H9 (cell line): ENCODE results near the gene MAGI1. TPM values are rescaled to one million over a fixed set of nuclear protein-coding genes. Genes with fewer than 3 reads are reported as not detected.

Experiments
- DNase-seq: peaks from one replicate; pipeline ENCODE4 v3.0.0-alpha.2; 2017
- H2AFZ ChIP-seq: one replicate; pipeline ENCODE4 v1.6.1; 2013; ENCODE audit warnings: mild to moderate bottlenecking, low read length, control low read depth, moderate library complexity
- H2AK5ac ChIP-seq: 2 replicates; pipeline ENCODE4 v1.6.1; 2013; ENCODE audit warnings: low read length, control low read depth, mixed read lengths; ENCODE audit not compliant: insufficient read length
- H2BK120ac ChIP-seq: one replicate; pipeline ENCODE4 v1.6.1; 2013; ENCODE audit warnings: low read depth, mild to moderate bottlenecking, low read length, control low read depth, inconsistent platforms; ENCODE audit not compliant: poor library complexity, severe bottlenecking
- H2BK12ac ChIP-seq: 2 replicates; pipeline ENCODE4 v1.6.1; 2013; ENCODE audit warnings: low read length, control low read depth, mixed read lengths, low read depth; ENCODE audit not compliant: insufficient read length
- H2BK15ac ChIP-seq: 2 replicates; pipeline ENCODE4 v1.6.1; 2013; ENCODE audit warnings: low read depth, low read length, control low read depth
- H2BK20ac ChIP-seq: one replicate; pipeline ENCODE4 v1.6.1; 2013; ENCODE audit warnings: low read depth, mild to moderate bottlenecking, low read length, control low read depth, inconsistent platforms; ENCODE audit not compliant: poor library complexity, severe bottlenecking
- H2BK5ac ChIP-seq: 2 replicates; pipeline ENCODE4 v1.6.1; 2013; ENCODE audit warnings: low read length, control low read depth, mixed read lengths; ENCODE audit not compliant: insufficient read length
- H3K14ac ChIP-seq: 2 replicates; pipeline ENCODE4 v1.6.1; 2013; ENCODE audit warnings: low read length, control low read depth; ENCODE audit not compliant: insufficient read depth
- H3K18ac ChIP-seq: 2 replicates; pipeline ENCODE4 v1.6.1; 2013; ENCODE audit warnings: low read depth, mild to moderate bottlenecking, mixed read lengths, low read length, control low read depth; ENCODE audit not compliant: insufficient read length
- H3K23ac ChIP-seq: 2 replicates; pipeline ENCODE4 v1.6.1; 2013; ENCODE audit warnings: low read length, control low read depth, mixed read lengths, low read depth; ENCODE audit not compliant: insufficient read length
- H3K23me2 ChIP-seq: 2 replicates; pipeline ENCODE4 v1.6.1; 2013; ENCODE audit warnings: low read depth, mild to moderate bottlenecking, mixed read lengths, low read length, control low read depth; ENCODE audit not compliant: insufficient read length, poor library complexity, severe bottlenecking
- H3K27ac ChIP-seq: 2 replicates; pipeline ENCODE4 v1.5.1; 2013; ENCODE audit warnings: low read length, control low read depth, mixed read lengths, low read depth; ENCODE audit not compliant: insufficient read length
- H3K27me3 ChIP-seq: 2 replicates; pipeline ENCODE4 v1.6.1; 2013; ENCODE audit warnings: low read length, control low read depth, inconsistent platforms; ENCODE audit not compliant: insufficient read depth
- H3K4ac ChIP-seq: 2 replicates; pipeline ENCODE4 v1.6.1; 2013; ENCODE audit warnings: low read depth, mild to moderate bottlenecking, control low read depth, inconsistent platforms, low read length, moderate library complexity
- H3K4me1 ChIP-seq: 2 replicates; pipeline ENCODE4 v1.6.1; 2013; ENCODE audit warnings: low read length, control low read depth, inconsistent platforms; ENCODE audit not compliant: insufficient read depth
- H3K4me2 ChIP-seq: 2 replicates; pipeline ENCODE4 v1.6.1; 2013; ENCODE audit warnings: low read length, control low read depth, mixed read lengths; ENCODE audit not compliant: insufficient read length, insufficient read depth
- H3K56ac ChIP-seq: 2 replicates; pipeline ENCODE4 v1.6.1; 2013; ENCODE audit warnings: low read depth, mild to moderate bottlenecking, mixed read lengths, low read length, control low read depth; ENCODE audit not compliant: insufficient read length
- H3K79me1 ChIP-seq: 2 replicates; pipeline ENCODE4 v1.6.1; 2013; ENCODE audit warnings: low read depth, mild to moderate bottlenecking, moderate library complexity, low read length, control low read depth, inconsistent platforms; ENCODE audit not compliant: insufficient read depth, poor library complexity, severe bottlenecking
- H3K79me2 ChIP-seq: 2 replicates; pipeline ENCODE4 v1.6.1; 2013; ENCODE audit warnings: low read length, control low read depth, inconsistent platforms; ENCODE audit not compliant: insufficient read depth
- H3K9ac ChIP-seq: 2 replicates; pipeline ENCODE4 v1.6.1; 2013; ENCODE audit warnings: low read length, control low read depth, mixed read lengths; ENCODE audit not compliant: insufficient read length; ENCODE audit errors: extremely low read depth
- H3K9me3 ChIP-seq: one replicate; pipeline ENCODE4 v1.6.1; 2013; ENCODE audit warnings: low read depth, low read length, inconsistent platforms; ENCODE audit not compliant: control insufficient read depth
- H3T11ph ChIP-seq: one replicate; pipeline ENCODE4 v1.6.1; 2013; ENCODE audit warnings: mild to moderate bottlenecking, low read length, control low read depth, inconsistent platforms
- H4K20me1 ChIP-seq: one replicate; pipeline ENCODE4 v1.6.1; 2013; ENCODE audit not compliant: control insufficient read depth, insufficient read length, insufficient read depth
- H4K5ac ChIP-seq: 2 replicates; pipeline ENCODE4 v1.6.1; 2013; ENCODE audit warnings: low read depth, mild to moderate bottlenecking, mixed read lengths, low read length, control low read depth; ENCODE audit not compliant: insufficient read length
- H4K8ac ChIP-seq: replicated peaks from 2 replicates; pipeline ENCODE4 v1.6.1; 2013; ENCODE audit warnings: low read length, control low read depth, mixed read lengths, low read depth; ENCODE audit not compliant: insufficient read length
- H4K91ac ChIP-seq: 2 replicates; pipeline ENCODE4 v1.6.1; 2013; ENCODE audit warnings: low read depth, mild to moderate bottlenecking, moderate library complexity, mixed read lengths, low read length, control low read depth; ENCODE audit not compliant: insufficient read length
- H3K27ac Mint-ChIP-seq, 3 experiments: 2 replicates in 2 of 3; 3 replicates in 1 of 3; pipeline ENCODE4 v1.8.0; 2020 to 2021; ENCODE audit warnings: mixed read lengths in 3 of 3, mild to moderate bottlenecking in 1 of 3, moderate library complexity in 1 of 3
- H3K27me3 Mint-ChIP-seq: 2 replicates; pipeline ENCODE4 v1.8.0; 2021; ENCODE audit warnings: low read depth, mild to moderate bottlenecking, moderate library complexity, mixed read lengths
- H3K36me3 Mint-ChIP-seq, 3 experiments: 2 replicates in 2 of 3; 3 replicates in 1 of 3; pipeline ENCODE4 v1.8.0; 2020 to 2021; ENCODE audit warnings: low read depth in 3 of 3, mixed read lengths in 3 of 3; ENCODE audit not compliant: insufficient read depth in 1 of 3
- H3K4me1 Mint-ChIP-seq, 2 experiments: 2 replicates each; pipeline ENCODE4 v1.8.0; 2020; ENCODE audit warnings: mixed read lengths in 2 of 2
- H3K4me3 Mint-ChIP-seq, 2 experiments: 2 replicates in 1 of 2; 3 replicates in 1 of 2; pipeline ENCODE4 v1.8.0; 2020 to 2021; ENCODE audit warnings: mild to moderate bottlenecking in 2 of 2, mixed read lengths in 2 of 2, moderate library complexity in 1 of 2
- H3K9me3 Mint-ChIP-seq, 2 experiments: 2 replicates in 1 of 2; 3 replicates in 1 of 2; pipeline ENCODE4 v1.8.0; 2020; ENCODE audit warnings: mild to moderate bottlenecking in 2 of 2, mixed read lengths in 2 of 2, moderate library complexity in 1 of 2
- WGBS: extraction: QIAGEN DNeasy Blood & Tissue Kit; methylation state at CpG from one replicate; pipeline ENCODE4 v1.1.7; 2013; ENCODE audit warnings: missing lambda C conversion rate, low lambda C conversion rate, mixed read lengths; ENCODE audit not compliant: insufficient read length; ENCODE audit errors: extremely low coverage; 5-methylcytosine and 5-hydroxymethylcytosine counted together
- total RNA-seq: library from RNA; stranded (reverse); gene quantifications from 2 replicates; pipeline ENCODE4 v1.2.1, GENCODE V29; 2021
- TF ChIP-seq, protein P1 (sequence below): fragments of 200-600 bp; sonication (generic); conservative IDR thresholded peaks from 3 replicates; pipeline ENCODE4 v1.8.0; 2021; ENCODE audit warnings: antibody characterized with exemption, mild to moderate bottlenecking

MAGI1 gene
- total RNA-seq, 1 experiment from 2014 or later, result 65.7 TPM

DNA sequence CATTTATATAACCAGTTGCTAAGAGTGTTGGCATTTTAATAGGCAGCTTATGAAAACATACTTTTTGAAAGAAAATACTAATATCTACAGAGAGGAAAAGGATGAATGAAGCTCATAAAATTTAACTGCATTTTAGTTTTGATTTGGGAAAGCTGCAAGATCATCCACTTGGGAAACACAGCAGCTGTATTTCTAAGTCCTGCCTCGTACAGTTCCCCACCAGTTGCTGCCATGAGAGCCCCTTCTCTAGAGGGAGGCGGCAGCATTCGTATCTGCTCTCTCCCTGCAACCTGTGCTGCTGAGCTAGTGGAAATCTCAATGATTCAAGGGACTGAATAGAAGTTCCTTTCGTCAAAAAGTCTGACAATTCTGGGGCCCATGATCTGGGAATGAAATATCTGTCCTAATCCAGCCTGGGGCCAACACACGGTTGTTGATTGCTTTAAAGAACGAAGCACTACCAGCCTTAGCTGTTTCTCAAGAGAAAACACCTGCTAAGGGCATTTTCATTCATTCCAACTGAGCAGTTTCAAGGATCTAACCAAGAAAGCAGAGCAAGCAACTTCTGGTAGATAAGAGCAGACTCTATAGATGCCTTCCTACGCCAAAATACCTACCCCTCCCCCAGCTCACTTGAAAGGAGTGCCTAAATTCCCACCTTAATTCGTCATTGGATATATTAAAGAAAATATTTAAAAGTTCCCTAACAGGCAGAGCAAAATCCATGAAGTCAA, 223.7 kb downstream of the MAGI1 start:
- Mint-ChIP-seq H3K27me3 (no peaks in the 10 kb centered on the region), H3K27ac (peak overlapping the region in 2 of 3 experiments; percentile 65 to 79; a peak in 2 of 7 replicates), H3K36me3 (no peaks in the 10 kb centered on the region), H3K9me3 (no peaks in the 10 kb centered on the region), H3K4me3 (no peak overlapping the region), H3K4me1 (peaks cover 46 to 58% of the 10 kb centered on the region in 2 experiments)
- H3K23ac ChIP-seq, result no peak overlapping the region
- no peak overlapping the region for H3T11ph ChIP-seq
- no peak overlapping the region for H3K56ac ChIP-seq
- no peaks in the 10 kb centered on the region for H3K27me3 ChIP-seq
- peak overlapping the region; percentile 26 for H3K9ac ChIP-seq
- H4K5ac ChIP-seq, result no peak overlapping the region
- no peaks in the 10 kb centered on the region; the same call in 1 of the 2 replicates for H3K4me1 ChIP-seq
- H2BK20ac ChIP-seq, result no peak overlapping the region
- no peak overlapping the region for H2AK5ac ChIP-seq
- no peak overlapping the region for H3K18ac ChIP-seq
- no peaks in the 10 kb centered on the region for H3K9me3 ChIP-seq
- H3K27ac ChIP-seq, result no peak overlapping the region
- TF ChIP-seq, protein P1, sequence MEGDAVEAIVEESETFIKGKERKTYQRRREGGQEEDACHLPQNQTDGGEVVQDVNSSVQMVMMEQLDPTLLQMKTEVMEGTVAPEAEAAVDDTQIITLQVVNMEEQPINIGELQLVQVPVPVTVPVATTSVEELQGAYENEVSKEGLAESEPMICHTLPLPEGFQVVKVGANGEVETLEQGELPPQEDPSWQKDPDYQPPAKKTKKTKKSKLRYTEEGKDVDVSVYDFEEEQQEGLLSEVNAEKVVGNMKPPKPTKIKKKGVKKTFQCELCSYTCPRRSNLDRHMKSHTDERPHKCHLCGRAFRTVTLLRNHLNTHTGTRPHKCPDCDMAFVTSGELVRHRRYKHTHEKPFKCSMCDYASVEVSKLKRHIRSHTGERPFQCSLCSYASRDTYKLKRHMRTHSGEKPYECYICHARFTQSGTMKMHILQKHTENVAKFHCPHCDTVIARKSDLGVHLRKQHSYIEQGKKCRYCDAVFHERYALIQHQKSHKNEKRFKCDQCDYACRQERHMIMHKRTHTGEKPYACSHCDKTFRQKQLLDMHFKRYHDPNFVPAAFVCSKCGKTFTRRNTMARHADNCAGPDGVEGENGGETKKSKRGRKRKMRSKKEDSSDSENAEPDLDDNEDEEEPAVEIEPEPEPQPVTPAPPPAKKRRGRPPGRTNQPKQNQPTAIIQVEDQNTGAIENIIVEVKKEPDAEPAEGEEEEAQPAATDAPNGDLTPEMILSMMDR, result no peak
- H2BK5ac ChIP-seq, result no peak overlapping the region
- no CpG with 5 or more reads among the region's 8 CpGs for WGBS
- H3K4me2 ChIP-seq, result no peak overlapping the region
- H2BK120ac ChIP-seq, result no peak overlapping the region
- no peak overlapping the region for H3K4ac ChIP-seq
- H3K23me2 ChIP-seq, result no peaks in the 10 kb centered on the region
- no peaks in the 10 kb centered on the region for H3K79me2 ChIP-seq
- H4K20me1 ChIP-seq, result no peaks in the 10 kb centered on the region
- no peak overlapping the region for H2BK15ac ChIP-seq
- no peak overlapping the region for H4K91ac ChIP-seq
- H2BK12ac ChIP-seq, result no peak overlapping the region
- no peak for DNase-seq
- H3K14ac ChIP-seq, result no peak overlapping the region
- H4K8ac ChIP-seq, result no peak overlapping the region
- H3K79me1 ChIP-seq, result no peaks in the 10 kb centered on the region
- H2AFZ ChIP-seq, result no peak overlapping the region
